Measurements from ENCODE around the gene LIPE. TPM values are rescaled to one million over a fixed set of nuclear protein-coding genes. Genes with fewer than 3 reads are reported as not detected.

Gene LIPE
- total RNA-seq, 1 experiment from 2014 or later: 21.7 TPM

- H3K9me3 Mint-ChIP-seq (ENCODE audit: unreplicated experiment): no peaks in the 10 kb centered on the region
- intact Hi-C loops (cut with micrococcal nuclease; ENCODE audit: unreplicated experiment): no loop called here
- TF ChIP-seq, protein P1, sequence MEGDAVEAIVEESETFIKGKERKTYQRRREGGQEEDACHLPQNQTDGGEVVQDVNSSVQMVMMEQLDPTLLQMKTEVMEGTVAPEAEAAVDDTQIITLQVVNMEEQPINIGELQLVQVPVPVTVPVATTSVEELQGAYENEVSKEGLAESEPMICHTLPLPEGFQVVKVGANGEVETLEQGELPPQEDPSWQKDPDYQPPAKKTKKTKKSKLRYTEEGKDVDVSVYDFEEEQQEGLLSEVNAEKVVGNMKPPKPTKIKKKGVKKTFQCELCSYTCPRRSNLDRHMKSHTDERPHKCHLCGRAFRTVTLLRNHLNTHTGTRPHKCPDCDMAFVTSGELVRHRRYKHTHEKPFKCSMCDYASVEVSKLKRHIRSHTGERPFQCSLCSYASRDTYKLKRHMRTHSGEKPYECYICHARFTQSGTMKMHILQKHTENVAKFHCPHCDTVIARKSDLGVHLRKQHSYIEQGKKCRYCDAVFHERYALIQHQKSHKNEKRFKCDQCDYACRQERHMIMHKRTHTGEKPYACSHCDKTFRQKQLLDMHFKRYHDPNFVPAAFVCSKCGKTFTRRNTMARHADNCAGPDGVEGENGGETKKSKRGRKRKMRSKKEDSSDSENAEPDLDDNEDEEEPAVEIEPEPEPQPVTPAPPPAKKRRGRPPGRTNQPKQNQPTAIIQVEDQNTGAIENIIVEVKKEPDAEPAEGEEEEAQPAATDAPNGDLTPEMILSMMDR (IDR thresholded peaks at IDR 0.05; ENCODE audit: insufficient read depth in 1 of 2, low read depth in 1 of 2, low read length in 1 of 2, severe bottlenecking in 1 of 2, unreplicated experiment in 1 of 2): no peak
- ChIA-PET CTCF (interaction anchor here (1.0 kb wide), 1 partner anchor 14 kb away, joined by 3 read pairs; no protein-coding TSS in a partner anchor), POLR2A (no interaction called here)
- no peak for DNase-seq
- H3K36me3 ChIP-seq (ENCODE audit: control insufficient read depth, insufficient read depth, low read length): no peaks in the 10 kb centered on the region; the same call in 1 of the 2 replicates
- no peaks in the 10 kb centered on the region for H3K27me3 Mint-ChIP-seq (ENCODE audit: insufficient read depth, unreplicated experiment)
- H3K9me3 ChIP-seq: no peaks in the 10 kb centered on the region
- no peak overlapping the region for H3K4me3 Mint-ChIP-seq (ENCODE audit: unreplicated experiment)
- no TSS peak for BruUV-seq (replicated peaks)
- peaks cover 7% of the 10 kb centered on the region for H3K36me3 Mint-ChIP-seq (ENCODE audit: insufficient read depth, unreplicated experiment)
- no peak overlapping the region for H3K27ac Mint-ChIP-seq (ENCODE audit: unreplicated experiment)
- no peak overlapping the region for H3K4me3 ChIP-seq (ENCODE audit: low read depth, low read length)
- H3K4me1 ChIP-seq: no peaks in the 10 kb centered on the region
- no peaks in the 10 kb centered on the region for H3K4me1 Mint-ChIP-seq (ENCODE audit: low read depth, unreplicated experiment)
- no peaks in the 10 kb centered on the region for H3K27me3 ChIP-seq (replicated peaks; ENCODE audit: control insufficient read depth, insufficient read depth, low read length)
Measured at GRCh38 chr19:42406111-42406510, 21.1 kb downstream of the LIPE start.

DNA sequence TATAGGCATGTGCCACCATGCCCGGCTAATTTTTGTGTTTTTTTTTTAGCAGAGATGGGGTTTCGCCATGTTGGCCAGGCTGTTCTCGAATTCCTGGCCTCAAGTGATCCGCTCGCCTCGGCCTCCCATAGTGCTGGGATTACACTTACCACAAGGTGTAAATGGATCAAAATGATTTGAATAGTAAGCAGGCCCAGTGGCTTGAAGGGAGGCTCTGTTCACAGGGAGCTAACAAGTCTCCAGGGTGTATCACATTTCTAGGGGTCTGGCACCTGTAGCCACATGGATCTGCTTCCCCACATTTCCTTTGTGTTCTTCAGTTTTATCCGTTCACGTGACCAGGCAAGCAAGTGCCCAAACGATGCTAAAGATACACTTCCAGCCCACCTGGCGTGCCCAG lies 23.6 kb downstream of the LIPE start:
- DNase-seq: no peak
- Mint-ChIP-seq H3K4me3 (ENCODE audit: unreplicated experiment) (no peak overlapping the region), H3K27ac (ENCODE audit: unreplicated experiment) (no peak overlapping the region), H3K9me3 (ENCODE audit: unreplicated experiment) (no peaks in the 10 kb centered on the region), H3K27me3 (ENCODE audit: insufficient read depth, unreplicated experiment) (no peaks in the 10 kb centered on the region), H3K4me1 (ENCODE audit: low read depth, unreplicated experiment) (peaks cover 8% of the 10 kb centered on the region), H3K36me3 (ENCODE audit: insufficient read depth, unreplicated experiment) (peaks cover 25% of the 10 kb centered on the region)
- POLR2A ChIA-PET: no interaction called here
- Histone ChIP-seq H3K36me3 (ENCODE audit: control insufficient read depth, insufficient read depth, low read length) (no peaks in the 10 kb centered on the region; the same call in 1 of the 2 replicates), H3K9me3 (no peaks in the 10 kb centered on the region), H3K27me3 (replicated peaks; ENCODE audit: control insufficient read depth, insufficient read depth, low read length) (no peaks in the 10 kb centered on the region), H3K4me1 (no peaks in the 10 kb centered on the region), H3K4me3 (ENCODE audit: low read depth, low read length) (no peak overlapping the region)
- intact Hi-C loops (cut with micrococcal nuclease; ENCODE audit: unreplicated experiment): no loop called here
- CTCF ChIA-PET: no interaction called here
- no TSS peak for BruUV-seq (replicated peaks)
- TF ChIP-seq, protein P1 (IDR thresholded peaks at IDR 0.05; ENCODE audit: insufficient read depth in 1 of 2, low read depth in 1 of 2, low read length in 1 of 2, severe bottlenecking in 1 of 2, unreplicated experiment in 1 of 2): no peak

GRCh38 chr19:42402376-42403116 lies 24.6 kb downstream of the LIPE start:
- POLR2A ChIA-PET: no interaction called here
- CTCF ChIA-PET: no interaction called here
- H3K9me3 Mint-ChIP-seq (ENCODE audit: unreplicated experiment): no peaks in the 10 kb centered on the region
- BruUV-seq (replicated peaks): no TSS peak
- Histone ChIP-seq H3K9me3 (no peaks in the 10 kb centered on the region), H3K4me3 (ENCODE audit: low read depth, low read length) (no peak overlapping the region), H3K36me3 (ENCODE audit: control insufficient read depth, insufficient read depth, low read length) (no peaks in the 10 kb centered on the region; the same call in 1 of the 2 replicates), H3K4me1 (0 out of 2 replicates have a peak, but pooled peaks cover 7% of the 10 kb centered on the region), H3K27me3 (replicated peaks; ENCODE audit: control insufficient read depth, insufficient read depth, low read length) (no peaks in the 10 kb centered on the region)
- no peak overlapping the region for H3K4me3 Mint-ChIP-seq (ENCODE audit: unreplicated experiment)
- DNase-seq: no peak
- peaks cover 31% of the 10 kb centered on the region for H3K36me3 Mint-ChIP-seq (ENCODE audit: insufficient read depth, unreplicated experiment)
- TF ChIP-seq, protein P1 (IDR thresholded peaks at IDR 0.05; ENCODE audit: insufficient read depth in 1 of 2, low read depth in 1 of 2, low read length in 1 of 2, severe bottlenecking in 1 of 2, unreplicated experiment in 1 of 2): no peak
- intact Hi-C loops (cut with micrococcal nuclease; ENCODE audit: unreplicated experiment): no loop called here
- peaks cover 15% of the 10 kb centered on the region for H3K4me1 Mint-ChIP-seq (ENCODE audit: low read depth, unreplicated experiment)
- no peak overlapping the region for H3K27ac Mint-ChIP-seq (ENCODE audit: unreplicated experiment)
- H3K27me3 Mint-ChIP-seq (ENCODE audit: insufficient read depth, unreplicated experiment): no peaks in the 10 kb centered on the region
